Raji (cell line): ENCODE data around the gene ISLR2.

Experiments
- POLR2A ChIP-seq: IDR thresholded peaks from 2 replicates; pipeline ENCODE4 v1.6.1; 2011; ENCODE audit warnings: low read depth, low read length, control low read depth; ENCODE audit not compliant: insufficient read depth

The ISLR2 gene

DNA sequence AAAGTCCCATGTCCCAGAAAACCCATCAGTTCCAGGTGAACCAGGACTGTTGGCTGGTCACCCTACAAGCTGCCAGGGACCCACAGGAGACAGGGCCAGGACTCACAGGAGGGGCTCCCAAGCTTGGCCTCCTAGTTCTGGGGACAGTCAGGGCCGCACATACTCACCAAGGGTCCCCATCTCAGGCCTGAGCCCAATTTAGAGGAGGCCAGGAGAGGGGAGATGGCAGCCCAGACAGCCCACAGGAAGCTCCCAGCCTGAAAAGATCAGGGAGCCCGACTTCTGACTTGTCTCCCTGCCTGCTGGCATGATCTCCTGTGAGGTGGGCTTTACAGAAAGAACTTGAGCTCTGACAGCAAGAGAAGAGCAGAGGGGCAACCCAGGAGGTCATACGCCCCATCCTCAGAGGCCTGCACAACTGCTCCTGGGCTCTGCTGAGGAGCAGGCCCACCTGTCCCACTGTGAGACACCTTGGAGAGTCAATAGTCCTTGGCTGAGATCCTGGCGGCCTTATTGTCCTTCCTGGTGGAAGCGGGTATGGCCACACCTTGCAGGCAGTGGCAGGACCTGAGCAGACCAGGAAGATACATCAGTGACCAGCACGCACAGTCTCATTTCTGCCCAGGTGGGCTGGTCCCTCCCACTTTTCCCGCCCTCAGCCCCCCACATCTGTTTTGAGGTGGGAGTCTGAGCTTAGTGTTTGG lies 40.6 kb downstream of the ISLR2 start:
- TF ChIP-seq POLR2A, result no peak

DNA sequence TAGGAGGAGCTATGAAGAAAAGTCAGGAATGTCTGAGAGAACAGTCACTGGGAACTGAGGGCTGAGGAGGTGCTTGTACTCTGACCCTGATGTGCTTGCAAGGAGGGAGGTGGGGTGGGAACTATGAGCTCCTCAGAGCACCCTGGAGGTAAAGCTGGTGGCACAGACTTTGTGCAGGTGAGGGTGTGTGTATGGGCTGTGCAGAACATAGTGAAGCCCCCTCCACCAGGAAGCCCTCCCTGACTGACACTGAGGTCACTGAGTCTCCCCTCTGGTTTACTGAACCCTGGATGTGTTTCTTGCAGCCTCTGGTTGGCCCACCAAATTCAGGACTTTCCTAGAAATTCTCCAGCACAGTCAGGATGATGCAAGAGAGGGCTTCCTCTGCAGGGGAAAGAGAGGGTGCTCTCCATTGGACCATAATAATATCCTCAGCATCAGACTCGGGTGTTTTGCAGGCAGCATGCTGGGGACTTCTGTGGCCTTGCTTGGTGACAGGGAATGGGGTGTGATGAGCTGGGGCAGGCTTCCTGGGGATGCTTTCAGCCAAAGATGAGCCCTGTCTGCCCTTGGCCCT lies 41.7 kb downstream of the ISLR2 start:
- no peak for TF ChIP-seq POLR2A

DNA sequence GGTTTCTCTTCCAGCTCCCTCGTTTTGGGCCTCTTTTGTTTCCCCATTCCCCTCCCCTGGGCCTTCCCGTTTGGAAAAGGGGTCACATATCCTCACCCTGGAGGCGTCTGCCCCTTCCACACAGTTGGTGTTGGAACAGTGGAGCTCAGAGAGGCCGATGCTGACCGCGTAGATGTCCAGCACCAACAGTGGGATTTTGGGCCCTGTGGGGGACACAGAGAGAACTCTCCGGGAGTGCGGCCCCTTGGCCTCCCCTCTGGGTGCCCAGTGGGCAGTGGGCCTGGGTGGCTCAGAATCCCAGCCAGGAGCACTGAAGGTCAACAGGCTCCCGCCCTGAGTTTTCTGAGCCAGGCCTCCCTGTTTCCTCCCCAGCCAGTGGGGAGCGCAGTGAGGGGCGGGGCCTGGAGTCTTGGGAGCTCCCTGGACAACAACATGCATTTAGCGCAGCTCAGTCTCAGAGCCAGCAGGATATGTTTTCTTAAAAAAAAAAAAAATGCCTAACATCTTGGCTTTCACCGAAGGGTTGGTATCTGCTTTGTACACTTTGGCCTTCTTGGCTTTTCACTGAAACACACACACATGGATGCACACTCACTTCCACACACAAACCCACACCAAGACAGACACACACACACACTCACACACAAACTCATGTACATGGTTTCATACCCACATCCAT lies 42.5 kb downstream of the ISLR2 start:
- TF ChIP-seq POLR2A, result no peak

DNA sequence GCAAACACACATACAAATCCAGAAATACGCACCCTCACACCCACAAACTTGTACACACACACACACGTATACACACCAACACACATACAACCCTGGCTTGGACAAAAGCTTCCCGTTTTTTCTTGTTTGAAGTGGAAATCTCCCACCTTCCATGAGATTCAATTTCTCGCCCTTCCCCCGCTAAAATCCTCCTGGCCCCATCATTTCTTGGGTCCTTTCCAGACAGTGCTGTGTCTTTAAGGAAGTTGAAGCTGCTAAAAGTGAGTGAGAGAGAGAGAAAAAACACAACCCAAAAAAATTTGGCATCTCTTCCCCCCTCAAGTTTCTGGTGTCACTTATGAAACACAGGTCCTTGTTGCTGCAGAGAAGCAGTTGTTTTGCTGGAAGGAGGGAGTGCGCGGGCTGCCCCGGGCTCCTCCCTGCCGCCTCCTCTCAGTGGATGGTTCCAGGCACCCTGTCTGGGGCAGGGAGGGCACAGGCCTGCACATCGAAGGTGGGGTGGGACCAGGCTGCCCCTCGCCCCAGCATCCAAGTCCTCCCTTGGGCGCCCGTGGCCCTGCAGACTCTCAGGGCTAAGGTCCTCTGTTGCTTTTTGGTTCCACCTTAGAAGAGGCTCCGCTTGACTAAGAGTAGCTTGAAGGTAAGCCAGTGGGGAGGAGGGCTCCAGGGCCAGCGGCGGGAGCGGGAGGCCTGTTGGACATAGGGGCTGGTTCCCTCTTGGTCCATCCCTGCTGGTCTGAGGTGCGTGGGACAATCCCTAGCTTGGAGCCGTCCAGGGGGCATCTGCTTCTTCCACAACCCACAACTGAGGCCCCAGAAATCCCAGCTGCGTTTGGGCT lies 43.2 kb downstream of the ISLR2 start, which contains the start of gene ISLR:
Gene ISLR (plus strand): TSS at position 331 of the 839 bp plus-strand sequence. CDS start 1,149 bp downstream, outside the sequence.
- TF ChIP-seq POLR2A, result no peak

DNA sequence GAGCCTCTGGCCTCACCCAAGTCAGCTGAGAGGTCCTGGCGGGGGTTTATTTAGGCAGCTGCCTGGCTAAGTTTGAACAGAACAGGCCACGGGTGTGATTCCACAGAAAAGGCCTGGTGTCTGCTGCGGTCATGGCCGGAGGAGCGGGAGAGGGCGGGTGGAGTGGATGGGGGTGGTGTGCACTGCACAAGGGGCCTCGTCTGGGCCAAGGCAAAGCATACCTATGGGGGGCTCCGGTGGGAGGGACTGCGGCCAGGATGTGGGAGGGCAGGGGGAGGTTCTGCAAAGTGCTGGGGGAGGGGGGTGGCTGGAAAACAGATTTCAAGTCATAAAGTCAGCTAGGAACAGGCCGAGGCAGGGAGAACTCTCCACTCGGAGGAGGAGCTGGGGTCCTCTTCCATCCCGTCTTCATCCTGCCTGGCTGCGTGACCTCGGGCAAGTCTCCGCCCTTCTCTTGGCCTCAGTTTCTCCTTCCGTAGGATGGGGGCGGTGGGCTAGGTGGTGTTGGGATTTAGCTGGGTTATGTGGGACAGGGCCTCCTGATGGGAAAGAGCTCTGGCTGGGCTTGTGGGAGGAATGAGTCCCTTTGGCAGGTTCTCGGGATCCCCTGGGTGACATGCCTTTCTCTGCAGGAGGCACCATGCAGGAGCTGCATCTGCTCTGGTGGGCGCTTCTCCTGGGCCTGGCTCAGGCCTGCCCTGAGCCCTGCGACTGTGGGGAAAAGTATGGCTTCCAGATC lies 44.0 kb downstream of the ISLR2 start:
- no peak for TF ChIP-seq POLR2A

DNA sequence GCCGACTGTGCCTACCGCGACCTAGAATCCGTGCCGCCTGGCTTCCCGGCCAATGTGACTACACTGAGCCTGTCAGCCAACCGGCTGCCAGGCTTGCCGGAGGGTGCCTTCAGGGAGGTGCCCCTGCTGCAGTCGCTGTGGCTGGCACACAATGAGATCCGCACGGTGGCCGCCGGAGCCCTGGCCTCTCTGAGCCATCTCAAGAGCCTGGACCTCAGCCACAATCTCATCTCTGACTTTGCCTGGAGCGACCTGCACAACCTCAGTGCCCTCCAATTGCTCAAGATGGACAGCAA lies 44.5 kb downstream of the ISLR2 start:
- TF ChIP-seq POLR2A, result no peak

DNA sequence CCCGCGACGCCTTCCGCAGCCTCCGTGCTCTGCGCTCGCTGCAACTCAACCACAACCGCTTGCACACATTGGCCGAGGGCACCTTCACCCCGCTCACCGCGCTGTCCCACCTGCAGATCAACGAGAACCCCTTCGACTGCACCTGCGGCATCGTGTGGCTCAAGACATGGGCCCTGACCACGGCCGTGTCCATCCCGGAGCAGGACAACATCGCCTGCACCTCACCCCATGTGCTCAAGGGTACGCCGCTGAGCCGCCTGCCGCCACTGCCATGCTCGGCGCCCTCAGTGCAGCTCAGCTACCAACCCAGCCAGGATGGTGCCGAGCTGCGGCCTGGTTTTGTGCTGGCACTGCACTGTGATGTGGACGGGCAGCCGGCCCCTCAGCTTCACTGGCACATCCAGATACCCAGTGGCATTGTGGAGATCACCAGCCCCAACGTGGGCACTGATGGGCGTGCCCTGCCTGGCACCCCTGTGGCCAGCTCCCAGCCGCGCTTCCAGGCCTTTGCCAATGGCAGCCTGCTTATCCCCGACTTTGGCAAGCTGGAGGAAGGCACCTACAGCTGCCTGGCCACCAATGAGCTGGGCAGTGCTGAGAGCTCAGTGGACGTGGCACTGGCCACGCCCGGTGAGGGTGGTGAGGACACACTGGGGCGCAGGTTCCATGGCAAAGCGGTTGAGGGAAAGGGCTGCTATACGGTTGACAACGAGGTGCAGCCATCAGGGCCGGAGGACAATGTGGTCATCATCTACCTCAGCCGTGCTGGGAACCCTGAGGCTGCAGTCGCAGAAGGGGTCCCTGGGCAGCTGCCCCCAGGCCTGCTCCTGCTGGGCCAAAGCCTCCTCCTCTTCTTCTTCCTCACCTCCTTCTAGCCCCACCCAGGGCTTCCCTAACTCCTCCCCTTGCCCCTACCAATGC lies 45.1 kb downstream of the ISLR2 start:
- TF ChIP-seq POLR2A, result no peak

DNA sequence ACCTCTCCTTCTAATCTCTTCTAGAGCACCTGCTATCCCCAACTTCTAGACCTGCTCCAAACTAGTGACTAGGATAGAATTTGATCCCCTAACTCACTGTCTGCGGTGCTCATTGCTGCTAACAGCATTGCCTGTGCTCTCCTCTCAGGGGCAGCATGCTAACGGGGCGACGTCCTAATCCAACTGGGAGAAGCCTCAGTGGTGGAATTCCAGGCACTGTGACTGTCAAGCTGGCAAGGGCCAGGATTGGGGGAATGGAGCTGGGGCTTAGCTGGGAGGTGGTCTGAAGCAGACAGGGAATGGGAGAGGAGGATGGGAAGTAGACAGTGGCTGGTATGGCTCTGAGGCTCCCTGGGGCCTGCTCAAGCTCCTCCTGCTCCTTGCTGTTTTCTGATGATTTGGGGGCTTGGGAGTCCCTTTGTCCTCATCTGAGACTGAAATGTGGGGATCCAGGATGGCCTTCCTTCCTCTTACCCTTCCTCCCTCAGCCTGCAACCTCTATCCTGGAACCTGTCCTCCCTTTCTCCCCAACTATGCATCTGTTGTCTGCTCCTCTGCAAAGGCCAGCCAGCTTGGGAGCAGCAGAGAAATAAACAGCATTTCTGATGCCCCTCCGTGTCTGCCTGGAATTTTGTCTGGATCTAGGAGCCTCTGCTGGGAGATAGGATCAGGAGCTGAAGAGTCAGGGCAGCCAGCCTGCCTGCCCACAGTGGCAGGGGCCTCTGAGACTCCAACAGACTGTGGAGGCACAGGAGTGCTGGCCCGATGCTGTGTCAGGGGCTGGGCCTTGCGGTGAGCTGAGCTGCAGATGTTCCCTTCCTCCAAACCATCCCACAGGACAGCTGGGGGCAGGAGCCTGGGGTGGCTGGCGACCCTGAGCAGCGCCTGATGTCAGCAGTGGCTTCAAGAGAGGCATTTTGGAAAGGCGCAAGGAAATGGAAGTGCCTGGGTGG lies 46.2 kb downstream of the ISLR2 start:
- TF ChIP-seq POLR2A, result no peak

DNA sequence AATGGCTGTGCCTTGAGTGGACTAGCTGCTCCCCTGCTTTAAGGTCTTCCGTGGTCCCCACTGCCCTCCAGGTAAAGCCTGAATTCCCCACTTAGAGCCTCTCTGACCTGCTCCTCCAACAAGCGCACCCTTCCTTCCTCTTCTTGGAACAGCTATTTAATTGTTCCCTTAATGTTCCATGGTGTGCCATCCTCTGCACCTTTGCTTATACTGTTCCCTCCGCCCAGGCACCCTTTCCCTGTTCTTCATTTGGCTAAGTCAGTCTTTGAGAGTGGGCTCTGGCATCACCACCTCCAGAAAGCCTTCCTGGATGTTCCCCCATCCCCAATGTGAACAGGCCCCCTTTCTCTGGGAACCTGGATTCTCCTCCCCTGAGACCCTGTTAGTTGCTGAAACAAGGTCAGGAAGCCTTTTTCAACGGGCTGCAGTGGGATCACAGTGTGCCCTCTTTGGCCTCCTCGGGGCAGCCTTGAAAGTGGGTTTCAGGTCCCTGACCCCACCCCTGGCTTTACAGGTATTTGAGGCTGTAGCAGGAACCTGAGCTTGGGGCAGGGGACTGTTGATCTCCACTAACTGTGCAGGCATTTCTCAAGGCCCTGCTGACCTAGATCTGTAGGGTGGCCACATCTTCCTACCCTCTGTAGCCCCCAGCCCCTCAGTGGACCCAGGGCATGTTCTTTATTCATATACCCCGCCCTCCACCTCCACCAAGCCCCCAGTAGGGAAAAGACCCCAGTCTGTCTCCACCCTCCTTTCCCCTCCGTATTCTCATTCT lies 48.1 kb downstream of the ISLR2 start:
- no peak for TF ChIP-seq POLR2A

DNA sequence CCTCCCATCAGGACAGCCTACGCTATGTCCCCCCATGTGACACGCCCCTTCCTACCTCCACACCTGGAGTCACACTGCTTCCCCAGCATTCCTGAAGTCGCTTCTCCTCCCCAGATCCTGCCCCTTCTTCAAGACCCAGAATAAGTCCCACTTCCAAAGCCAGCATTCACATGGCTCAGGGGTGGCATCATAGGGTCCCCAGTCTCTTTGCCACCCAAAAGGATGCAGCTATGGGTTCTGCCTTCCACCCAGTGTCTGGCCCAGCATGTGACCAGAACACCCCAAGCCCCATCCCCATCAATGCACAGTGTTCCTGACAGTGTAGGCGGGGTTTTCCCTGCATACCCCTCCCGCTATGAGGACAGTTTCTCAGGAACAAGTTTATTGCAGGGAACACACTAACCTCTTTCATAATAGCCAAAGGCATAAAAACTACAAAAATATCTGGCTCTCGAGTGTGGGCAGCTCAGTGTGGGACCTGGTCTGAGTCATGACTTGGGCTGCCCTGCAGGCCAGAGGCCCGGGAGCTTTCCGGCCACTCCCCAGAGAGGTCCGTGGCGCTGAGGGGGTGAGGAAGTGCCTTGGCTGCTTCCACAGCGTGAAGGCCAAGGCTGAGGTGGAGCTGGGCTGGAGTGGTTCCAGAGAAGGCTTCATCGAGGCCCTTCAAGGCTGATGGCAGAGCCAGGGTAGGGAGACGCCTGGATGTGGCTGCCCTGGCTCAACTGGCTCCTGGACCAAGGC lies 48.9 kb downstream of the ISLR2 start:
- no peak for TF ChIP-seq POLR2A
